Activated CD4-positive, alpha-beta T cell treated with anti-CD3 and anti-CD28 coated beads, Interleukin-2, amount 50 U/mL, for 24 hours (primary cell): ENCODE data around the gene RALGPS2.

Experiments used
- DNase-seq, 2 donors: peaks; one replicate each; pipeline ENCODE4 v3.0.0-alpha.2; 2020; ENCODE audit warnings: low read depth in 1 of 2, low spot score in 1 of 2

RALGPS2 gene

DNA sequence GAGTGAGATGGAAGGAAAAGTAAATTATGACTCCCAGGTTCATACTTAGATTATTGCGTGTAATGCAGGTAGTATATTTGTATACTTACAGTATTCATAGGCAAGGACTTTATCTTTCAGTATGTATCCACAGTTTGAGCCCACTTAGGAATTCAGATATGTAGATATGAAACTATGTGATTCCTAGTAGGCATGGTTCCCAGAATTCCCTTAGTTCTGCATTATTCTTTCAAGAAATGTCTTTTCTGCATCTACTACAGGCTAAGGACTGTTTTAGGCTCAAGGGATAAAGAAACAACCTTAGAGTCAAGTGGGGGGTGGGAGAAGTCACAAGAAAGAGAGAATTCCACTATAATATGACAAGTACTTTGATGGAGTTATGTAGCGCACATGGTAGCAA is 132.1 kb downstream of the RALGPS2 start:
- no peak for DNase-seq

DNA sequence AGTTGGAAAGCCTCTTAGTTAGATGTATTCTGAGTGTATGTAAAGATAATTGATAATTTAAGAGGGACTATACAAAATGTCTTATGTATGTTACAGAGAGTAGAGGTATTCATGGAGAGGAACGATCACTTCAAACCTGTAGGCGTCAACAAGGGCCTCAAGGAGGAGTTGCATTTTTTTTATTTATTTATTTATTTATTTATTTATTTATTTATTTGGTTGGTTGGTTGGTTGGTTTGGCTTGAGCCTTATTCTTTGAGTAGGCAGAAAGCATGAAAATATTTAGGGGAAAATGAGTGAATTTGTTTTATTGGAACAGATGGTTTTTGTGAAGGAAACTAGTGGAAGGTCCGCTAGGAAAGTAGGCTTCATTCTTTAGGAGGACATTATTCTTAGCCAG is 137.4 kb downstream of the RALGPS2 start:
- DNase-seq: no peak

DNA sequence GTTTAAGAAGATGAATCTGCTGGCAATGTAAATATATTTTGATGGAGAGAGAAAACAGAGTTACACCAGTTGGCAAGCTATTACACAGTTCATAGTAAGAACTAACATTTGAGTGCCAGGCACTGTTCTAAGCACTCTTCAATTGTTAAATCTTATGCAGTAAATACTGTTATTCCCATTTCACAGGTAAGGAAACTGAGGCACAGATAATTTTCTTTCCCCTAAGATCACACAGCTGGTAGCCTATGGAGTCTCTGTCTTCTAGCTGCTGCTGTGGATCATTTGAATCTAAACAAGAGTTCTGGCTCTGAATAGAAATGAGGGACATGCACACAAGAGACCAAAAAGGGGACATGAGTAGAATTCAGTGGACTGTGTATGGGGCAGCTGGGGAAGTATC is 137.8 kb downstream of the RALGPS2 start:
- no peak for DNase-seq

DNA sequence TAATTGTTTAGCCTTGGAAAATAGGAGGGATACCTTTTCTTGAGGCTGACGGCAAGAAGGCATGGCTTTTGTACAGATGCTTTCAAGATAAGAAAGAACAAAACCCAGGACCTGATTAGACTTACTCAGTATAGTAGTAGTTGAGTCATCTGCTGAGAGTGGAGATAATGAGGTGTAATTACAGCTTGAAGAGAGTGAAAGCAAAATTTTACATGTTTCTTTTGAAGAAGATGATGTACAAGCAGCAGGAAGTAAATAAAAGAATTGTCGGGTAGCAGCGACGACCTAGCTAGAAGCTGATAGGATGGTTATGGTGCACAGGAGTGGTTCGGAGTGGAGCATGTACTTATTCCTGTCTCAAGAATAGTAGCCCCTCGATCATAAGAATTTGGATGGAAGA is 139.3 kb downstream of the RALGPS2 start:
- DNase-seq: no peak

DNA sequence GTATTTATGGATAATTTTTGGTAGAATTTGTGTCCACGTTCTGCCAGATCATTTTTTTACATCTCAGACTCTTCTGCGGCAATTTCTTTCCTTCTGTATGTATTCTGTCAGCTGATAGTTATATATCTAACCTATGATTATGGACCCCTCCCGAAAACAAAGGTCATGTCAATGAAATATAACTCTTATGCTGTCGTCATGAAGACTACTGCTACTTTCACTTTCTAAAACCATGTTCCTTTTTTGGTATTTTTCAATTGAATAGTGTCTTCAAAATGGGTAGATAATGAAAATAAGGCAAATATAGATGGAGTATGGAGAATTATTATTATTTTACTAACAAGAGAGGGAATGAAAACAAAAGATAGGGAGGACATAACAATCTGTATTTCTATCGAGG is 142.6 kb downstream of the RALGPS2 start:
- DNase-seq: no peak

DNA sequence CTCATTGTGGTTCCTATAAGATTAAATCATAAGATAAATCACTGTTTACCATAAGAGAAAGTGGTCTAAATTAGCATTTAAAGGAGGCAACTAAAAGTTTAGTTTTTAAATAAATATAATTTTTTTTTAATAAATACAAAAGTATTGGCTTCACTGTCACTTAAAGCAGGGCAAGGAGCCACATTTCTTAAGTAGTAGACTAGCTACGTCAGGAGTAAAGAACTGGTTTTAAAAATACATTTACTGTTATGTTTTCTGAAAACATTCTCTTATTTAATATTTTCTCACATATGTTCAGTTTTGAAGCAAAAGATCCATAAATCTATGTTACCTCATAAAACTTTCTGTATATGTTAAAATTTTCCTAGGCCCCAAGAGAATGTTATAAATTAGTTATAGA is 143.7 kb downstream of the RALGPS2 start:
- no peak for DNase-seq

DNA sequence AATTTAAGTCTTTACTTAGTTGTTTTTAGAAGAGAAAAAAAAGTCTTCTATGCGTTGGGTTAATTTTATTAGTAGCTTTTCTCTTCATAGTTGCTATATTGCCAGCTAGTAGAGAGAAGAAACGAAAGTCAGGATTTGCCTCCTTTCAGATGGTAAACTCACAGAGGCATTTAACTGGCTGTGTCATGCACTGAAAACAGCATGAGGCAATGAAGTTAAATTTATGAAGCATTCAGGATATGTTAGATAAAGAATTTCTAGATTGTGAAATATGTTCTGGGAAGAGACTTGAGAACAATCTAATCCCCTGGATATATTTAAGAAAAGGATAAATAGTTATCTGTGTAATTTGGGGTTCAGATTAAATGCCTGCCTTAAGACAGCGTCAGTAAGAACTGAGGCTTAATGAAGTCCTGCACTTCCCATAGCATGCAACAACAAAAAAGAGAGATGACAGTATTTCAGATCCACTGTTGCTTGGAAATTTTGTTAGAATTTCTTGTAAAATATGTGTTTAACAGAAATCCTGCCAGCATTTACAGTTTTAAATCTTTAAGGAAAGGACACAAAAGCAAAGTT is 144.2 kb downstream of the RALGPS2 start:
- DNase-seq: no peak

DNA sequence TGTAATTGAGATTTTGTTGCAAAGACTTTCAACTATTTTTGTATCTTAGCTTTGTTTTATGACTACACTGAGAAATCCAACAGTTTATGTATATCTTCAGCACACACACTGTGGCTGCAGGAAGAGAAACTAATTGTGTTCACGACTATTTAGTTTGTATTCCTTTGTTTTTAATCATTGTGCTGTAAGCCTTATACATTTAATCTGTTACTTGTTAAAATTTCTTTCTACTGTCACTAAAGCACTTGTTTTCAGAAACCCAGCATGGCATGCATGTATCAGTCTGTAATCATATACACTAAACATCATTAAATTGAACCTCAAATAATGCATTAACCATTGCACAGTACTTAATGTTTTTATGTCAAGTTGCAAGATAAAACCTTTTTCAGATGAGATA is 145.2 kb downstream of the RALGPS2 start:
- DNase-seq: no peak

DNA sequence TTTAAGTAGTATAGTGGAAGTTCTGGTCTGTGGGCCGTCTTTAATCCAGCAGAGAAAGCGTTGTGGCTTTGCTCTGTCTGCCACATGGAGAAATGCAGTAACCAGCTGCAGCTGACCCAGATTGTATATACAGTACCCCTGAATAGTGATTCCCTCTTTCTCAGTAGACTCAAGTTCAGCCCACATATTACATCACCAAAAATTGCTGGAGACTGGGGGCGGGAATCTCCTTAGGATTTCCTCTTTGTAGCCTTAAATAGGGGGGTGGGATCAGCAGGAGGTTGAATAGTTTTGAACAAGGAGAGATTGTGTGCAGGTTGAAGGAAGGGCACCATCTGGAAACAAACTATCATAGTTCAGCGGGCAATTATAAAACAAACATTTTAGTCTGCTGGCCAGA is 145.9 kb downstream of the RALGPS2 start, which contains the start of gene ANGPTL1:
Gene ANGPTL1, minus strand, starts transcription at position 134 of the 400 bp plus-strand sequence. CDS start 5,301 bp downstream, outside the sequence.
- DNase-seq: no peak

DNA sequence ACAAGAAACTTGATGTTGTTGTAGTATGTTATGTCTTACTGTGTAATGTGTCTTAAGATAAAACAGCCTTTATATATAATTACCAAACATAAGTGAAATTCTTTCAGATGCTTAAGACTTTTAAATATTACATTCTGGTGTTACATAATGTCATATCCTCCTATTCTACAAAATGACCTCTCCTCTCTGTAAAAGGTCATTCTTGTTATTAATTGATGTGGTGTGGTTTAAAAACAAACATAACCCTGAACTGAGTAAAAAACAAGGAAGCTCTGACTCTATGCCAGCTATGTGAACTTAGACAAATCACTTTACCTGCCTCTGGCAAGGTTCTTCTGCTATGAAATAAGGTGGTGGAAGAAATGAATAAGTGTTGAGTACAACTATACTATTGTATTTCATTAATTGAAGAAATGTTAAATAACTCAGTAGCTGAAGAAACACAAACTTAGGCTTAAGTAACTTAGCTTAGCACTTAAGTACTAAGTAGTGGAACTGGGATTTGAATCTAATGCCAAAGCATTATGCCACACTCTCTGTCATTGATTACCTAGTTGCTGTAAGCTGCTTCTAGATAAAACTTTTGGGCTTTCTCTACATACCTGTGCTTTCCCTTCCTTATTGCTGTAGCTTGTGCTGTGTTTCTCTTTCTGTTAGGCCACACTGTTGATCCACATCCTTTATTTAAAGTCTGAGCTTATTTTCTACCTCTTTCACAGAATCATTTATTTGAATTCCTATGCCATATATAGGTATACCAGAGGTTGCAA is 146.7 kb downstream of the RALGPS2 start:
- DNase-seq: no peak

DNA sequence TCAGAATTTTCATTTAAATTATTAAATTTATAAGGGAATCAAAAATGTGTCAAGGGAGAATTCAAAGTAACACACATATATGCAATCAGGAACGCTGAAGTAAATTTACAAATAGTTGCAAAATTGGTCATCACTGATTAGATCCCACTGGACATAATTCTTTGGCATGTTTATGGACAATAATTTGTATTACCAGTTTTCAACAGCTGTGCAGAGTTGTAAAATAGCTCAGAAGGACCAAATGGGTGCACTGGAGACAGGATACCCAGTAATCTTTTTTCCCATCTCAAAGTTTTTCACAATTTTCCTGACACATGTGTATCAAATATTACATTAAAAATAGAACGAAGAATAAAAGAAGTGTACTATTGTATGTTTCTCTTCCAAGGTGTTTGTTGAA is 149.9 kb downstream of the RALGPS2 start:
- DNase-seq: no peak

DNA sequence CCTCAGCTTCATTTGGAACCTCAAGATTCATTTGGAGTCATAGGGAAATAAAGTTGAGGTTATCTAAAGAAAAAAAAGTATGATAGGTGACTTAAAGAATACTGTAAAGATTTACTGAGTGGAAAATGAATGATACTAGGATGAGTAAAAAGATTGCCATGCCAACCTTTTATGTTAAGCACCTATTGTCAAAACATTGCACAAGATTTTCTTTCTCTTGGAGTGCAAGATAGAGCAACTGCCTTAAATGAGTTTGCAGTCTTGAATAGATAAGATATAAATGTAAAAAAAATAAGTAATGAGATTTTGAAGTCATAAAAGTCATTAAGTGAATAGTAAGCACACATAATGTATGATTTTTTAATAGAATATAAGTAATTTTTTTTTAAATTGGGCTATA is 150.9 kb downstream of the RALGPS2 start:
- DNase-seq: no peak

DNA sequence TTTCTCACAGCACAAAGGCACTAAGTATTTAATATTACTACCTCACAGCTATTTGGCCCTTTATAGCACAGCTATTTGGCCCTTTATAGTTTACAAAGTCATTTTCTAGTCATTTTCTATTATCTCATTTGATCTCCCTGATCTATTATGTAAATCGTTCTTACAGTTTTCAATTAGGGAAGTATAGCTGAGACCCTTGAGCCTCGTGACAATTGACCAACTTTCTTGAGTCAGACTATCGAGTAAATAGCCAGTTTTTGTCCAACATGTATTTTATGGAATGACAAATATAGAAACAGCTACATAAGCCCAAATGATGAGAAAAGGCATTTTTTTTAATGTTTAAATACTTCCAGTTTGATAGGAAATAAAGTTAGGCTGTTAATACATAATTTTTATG is 152.9 kb downstream of the RALGPS2 start:
- DNase-seq: no peak

DNA sequence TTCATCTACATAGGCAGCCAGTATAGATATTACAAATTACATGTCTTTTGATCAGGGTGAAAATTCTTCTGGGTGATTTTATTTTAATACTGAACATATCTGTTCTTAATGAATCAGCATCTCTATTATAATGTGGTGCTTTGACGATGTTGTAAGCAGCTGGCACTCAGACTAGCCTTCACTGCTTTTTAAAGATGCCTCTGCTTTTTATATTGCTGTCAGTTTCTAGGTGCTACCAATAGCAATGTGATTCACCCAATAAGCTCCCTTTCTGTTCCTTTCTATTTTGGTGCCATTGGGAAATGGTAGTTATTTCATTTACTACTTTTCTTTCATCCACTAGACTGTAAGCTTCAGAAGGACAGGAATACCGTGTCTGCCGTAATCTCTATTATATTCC is 156.9 kb downstream of the RALGPS2 start:
- no peak for DNase-seq

DNA sequence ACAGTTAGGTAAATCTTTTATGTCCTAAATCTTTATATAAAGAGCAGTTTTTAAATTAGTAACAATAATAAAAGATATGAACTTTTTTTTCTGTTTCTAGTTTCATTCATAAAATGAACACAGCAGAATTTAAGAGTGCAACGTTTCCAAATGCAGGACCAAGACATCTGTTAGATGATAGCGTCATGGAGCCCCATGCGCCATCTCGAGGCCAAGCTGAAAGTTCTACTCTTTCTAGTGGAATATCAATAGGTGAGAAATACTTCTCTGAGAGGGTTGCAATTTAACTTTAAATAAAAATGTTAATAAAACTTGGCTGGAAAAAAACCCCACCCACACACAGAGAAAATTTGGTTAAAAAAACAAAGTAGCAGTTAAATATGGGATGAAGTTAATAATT is 160.8 kb downstream of the RALGPS2 start:
- no peak for DNase-seq

DNA sequence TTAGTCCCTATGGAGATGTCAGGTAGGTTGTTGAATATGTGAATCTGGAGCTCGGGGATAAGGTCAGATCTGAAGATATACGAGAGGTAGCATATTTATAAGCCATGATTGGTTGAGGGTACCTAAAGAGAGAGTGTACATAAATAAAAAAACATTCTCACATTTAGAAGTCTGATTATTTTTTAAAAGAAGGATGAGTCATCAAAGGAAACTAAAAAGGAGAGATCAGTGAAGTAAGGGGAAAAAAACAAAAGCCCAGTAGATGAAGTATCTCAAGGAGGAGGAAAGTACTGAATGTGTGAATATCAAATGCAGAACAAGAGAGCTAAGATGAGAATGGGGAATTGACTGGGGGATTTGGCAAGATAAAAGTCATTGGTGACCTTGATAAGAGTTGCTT is 161.5 kb downstream of the RALGPS2 start:
- no peak for DNase-seq

DNA sequence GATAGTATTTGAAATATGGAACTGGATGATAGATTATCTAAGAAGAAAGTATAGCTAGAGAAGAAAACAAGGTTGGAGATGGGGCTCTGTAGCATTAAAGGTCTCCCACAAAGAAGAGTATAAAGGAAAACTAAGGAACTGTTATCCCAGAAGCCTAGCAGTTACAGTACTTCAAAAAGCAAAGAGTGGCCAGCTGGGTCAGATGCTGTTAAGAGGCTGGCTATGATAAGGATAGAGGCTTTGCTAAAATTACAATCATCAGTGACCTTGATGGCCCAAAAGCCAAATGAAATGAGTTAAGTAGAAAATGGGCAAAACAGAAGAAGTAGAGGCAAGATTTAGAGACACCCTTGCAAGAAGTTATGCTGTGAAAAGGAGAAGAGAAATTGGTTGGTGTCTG is 170.9 kb downstream of the RALGPS2 start:
- DNase-seq: no peak

DNA sequence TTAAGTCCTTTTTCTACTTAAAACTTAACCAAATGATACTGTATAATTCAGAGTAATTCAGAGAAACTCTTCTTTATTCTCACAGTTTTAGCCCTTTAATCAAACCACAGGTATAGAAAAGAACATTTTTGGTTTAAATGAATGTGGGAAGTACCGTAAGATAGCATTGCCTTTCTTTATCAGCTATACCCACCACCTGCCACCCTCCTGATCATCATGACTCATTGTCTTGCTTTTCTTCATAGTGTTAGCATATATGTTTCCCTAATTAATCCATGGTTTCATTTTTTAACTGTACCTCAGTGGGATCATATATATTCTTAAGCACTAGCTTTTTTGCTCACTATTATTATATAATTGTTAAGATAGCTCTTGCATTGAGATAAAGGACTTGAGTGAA is 173.4 kb downstream of the RALGPS2 start:
- DNase-seq: no peak

DNA sequence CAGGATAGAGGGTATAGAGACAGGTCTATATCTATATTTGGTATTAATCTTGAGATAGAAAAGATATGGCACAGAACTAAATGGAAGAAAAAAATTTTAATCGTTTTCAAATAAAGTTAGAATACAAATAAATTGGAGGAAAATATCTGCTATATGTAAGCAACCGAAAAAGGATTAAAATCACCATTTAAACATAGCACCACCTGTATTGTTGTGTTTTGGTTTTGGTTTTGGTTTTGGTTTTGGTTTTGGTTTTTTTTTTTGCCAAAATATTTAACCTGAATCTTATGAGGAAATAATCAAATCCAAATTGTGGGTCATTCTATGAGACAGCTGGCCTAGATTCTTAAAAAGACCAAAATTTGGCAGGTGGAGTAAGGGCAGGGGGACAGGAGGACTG is 174.4 kb downstream of the RALGPS2 start:
- DNase-seq: no peak

DNA sequence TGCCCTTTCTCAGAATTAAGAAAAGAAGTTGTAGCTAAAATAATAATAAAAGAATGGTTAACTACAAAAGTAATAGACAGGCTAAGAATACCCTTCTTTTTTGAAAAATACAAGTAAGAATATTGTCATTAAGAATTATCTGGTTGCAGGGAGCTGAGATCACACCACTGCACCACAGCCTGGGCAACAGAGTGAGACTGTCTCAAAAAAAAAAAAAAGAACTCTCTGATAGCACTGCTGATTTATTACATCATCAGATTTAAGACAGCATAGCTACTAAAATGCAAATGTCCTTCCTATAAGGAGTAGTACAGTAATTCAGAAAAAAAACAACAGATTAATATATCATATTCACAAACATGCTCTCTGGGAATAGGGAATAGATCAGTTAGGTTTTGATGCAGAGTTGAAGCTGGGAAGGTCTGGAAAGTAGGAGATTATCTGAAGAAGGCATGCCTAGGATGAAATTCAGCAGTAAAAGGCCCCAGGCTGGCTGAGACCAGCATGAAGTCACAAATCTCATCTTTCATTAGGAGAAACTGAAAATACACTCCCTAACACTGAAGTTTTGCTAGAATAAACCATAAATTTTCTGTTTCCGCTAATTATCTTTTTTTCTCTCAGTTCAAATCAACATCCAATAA is 176.6 kb downstream of the RALGPS2 start:
- DNase-seq: no peak

DNA sequence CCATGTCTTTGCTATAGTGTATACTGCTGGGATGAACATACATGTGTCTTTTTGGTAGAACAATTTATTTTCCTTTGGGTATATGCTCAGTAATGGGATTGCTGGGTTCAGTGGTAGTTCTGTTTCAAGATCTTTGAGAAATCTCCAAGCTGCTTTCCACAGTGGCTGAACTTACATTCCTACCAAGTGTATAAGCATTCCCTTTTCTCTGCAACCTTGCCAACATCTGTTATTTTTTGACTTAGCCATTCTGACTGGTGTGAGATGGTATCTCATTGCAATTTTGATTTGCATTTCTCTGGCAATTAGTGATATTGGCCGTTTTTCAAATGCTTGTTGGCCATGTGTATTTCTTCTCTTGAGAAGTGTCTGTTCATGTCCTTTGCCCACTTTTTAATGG is 183.3 kb downstream of the RALGPS2 start:
- no peak for DNase-seq

DNA sequence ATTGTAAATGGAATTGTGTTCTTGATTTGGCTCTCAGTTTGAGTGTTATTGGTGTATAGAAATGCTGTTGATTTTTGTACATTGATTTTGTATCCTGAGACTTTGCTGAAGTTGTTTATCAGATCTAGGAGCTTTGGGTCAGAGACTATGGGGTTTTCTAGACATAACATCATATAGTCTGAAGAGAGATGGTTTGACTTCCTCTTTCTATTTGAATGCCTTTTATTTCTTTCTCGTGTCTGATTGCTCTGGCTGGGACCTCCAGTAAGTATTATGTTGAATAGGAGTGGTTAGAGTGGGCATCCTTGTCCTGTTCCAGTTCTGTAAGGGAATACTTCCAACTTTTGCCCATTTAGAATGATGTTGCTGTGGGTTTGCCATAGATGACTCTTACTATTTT is 185.0 kb downstream of the RALGPS2 start:
- DNase-seq: no peak

DNA sequence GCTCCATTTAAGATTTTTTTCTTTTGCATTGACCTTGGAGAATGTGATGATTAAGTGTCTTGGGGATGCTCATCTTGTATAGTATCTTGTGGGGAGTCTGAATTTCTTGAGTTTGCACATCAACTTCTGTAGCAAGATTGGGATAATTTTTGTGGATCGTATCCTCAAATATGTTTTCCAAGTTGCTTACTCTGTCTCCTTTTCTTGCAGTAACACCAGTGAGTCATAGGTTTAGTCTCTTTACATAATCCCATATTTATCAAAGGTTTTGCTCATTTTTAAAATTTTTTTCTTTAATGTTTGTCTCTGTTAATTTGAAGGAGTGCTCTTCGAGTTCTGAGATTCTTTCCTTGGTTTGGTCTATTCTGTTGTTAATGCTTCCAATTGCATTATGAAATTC is 187.6 kb downstream of the RALGPS2 start:
- DNase-seq: no peak
